HepG2 (cell line): ENCODE results near the gene NOX3. TPM values are rescaled to one million over a fixed set of nuclear protein-coding genes. Genes with fewer than 3 reads are reported as not detected.

Experiments used
- ARNTL ChIP-seq: sonication (generic); formaldehyde crosslinking; IDR thresholded peaks from 2 replicates; pipeline ENCODE4 v1.4.0; 2020; ENCODE audit warnings: mild to moderate bottlenecking, missing genetic modification reagents
- ATM ChIP-seq: fragments of 450-650 bp; IDR thresholded peaks from 2 replicates; pipeline ENCODE4 v1.7.1; 2017; ENCODE audit warnings: mild to moderate bottlenecking, borderline replicate concordance
- MBNL3 ChIP-seq: fragments of 250-450 bp; sonication (Bioruptor Pico); conservative IDR thresholded peaks from 2 replicates; pipeline ENCODE4 v1.8.0; 2022; ENCODE audit warnings: mild to moderate bottlenecking, inconsistent platforms
- MXI1 ChIP-seq: IDR thresholded peaks from 3 replicates; pipeline ENCODE4 v1.6.1; 2012; ENCODE audit warnings: low read depth, low read length, inconsistent platforms, borderline replicate concordance
- NCOA2 ChIP-seq: sonication (generic); formaldehyde crosslinking; IDR thresholded peaks from 2 replicates; pipeline ENCODE4 v1.8.0; 2022; ENCODE audit warnings: inconsistent platforms
- NFKBIZ ChIP-seq: IDR thresholded peaks from 2 replicates; pipeline ENCODE4 v1.6.1; 2018; ENCODE audit warnings: missing genetic modification reagents, missing compliant biosample characterization
- PCBP1 ChIP-seq: fragments of 200-400 bp; formaldehyde crosslinking; IDR thresholded peaks from 2 replicates; pipeline ENCODE4 v1.6.1; 2017; ENCODE audit warnings: mild to moderate bottlenecking, low read depth, low read length, borderline replicate concordance
- SIN3B ChIP-seq: fragments of 150-350 bp; IDR thresholded peaks from 2 replicates; pipeline ENCODE4 v1.6.1; 2014; ENCODE audit warnings: low read length
- SMAD1 ChIP-seq: sonication (generic); formaldehyde crosslinking; IDR thresholded peaks from 2 replicates; pipeline ENCODE4 v1.4.0; 2020; ENCODE audit warnings: missing genetic modification reagents, low read depth, mild to moderate bottlenecking, borderline replicate concordance
- SRSF1 ChIP-seq: fragments of 200-400 bp; formaldehyde crosslinking; optimal IDR thresholded peaks from 2 replicates; pipeline ENCODE3; 2017; ENCODE audit warnings: mild to moderate bottlenecking, low read depth, low read length, moderate library complexity
- XBP1 ChIP-seq: sonication (generic); formaldehyde crosslinking; IDR thresholded peaks from 2 replicates; pipeline ENCODE4 v1.5.0; 2020; ENCODE audit warnings: missing genetic modification reagents
- ZNF547 ChIP-seq: sonication (generic); formaldehyde crosslinking; IDR thresholded peaks from 2 replicates; pipeline ENCODE4 v1.5.1; 2020; ENCODE audit warnings: mild to moderate bottlenecking, missing genetic modification reagents
- ZNF670 ChIP-seq: sonication (generic); formaldehyde crosslinking; IDR thresholded peaks from 2 replicates; pipeline ENCODE4 v1.8.0; 2022; ENCODE audit warnings: mild to moderate bottlenecking, missing genetic modification reagents, borderline replicate concordance
- polyA plus RNA-seq, 8 experiments: library from polyadenylated mRNA; depleted of rRNA in 3 of 8; stranded (reverse) in 7 of 8; unstranded in 1 of 8; fragments of >200 nt; fragmentation: Illumina TruSeq in 4 of 8; extraction: Trizol in 4 of 8; gene quantifications; 2 replicates each; pipeline versions ENCODE4 v1.2.1 to v1.2.3, GENCODE V29; 2011 to 2016; ENCODE audit warnings: low read depth in 4 of 8, missing spikeins in 1 of 8, mixed read lengths in 1 of 8; ENCODE audit not compliant: insufficient read depth in 1 of 8
- total RNA-seq, 5 experiments: library from RNA; depleted of rRNA; stranded (reverse); fragments of >200 nt; fragmentation: Illumina TruSeq; extraction: Trizol; gene quantifications; 2 replicates each; pipeline ENCODE4 v1.2.3, GENCODE V29; 2016; ENCODE audit warnings: low read depth in 1 of 5
- TF ChIP-seq, protein P1 (sequence below): sonication (generic); formaldehyde crosslinking; IDR thresholded peaks from 2 replicates; pipeline ENCODE4 v1.5.0; 2020; ENCODE audit warnings: mild to moderate bottlenecking, missing genetic modification reagents, borderline replicate concordance
- TF ChIP-seq, protein P2 (sequence below): sonication (generic); formaldehyde crosslinking; IDR thresholded peaks from 2 replicates; pipeline ENCODE4 v1.5.0; 2020; ENCODE audit warnings: missing genetic modification reagents
- TF ChIP-seq, protein P3 (sequence below): sonication (generic); formaldehyde crosslinking; IDR thresholded peaks from 2 replicates; pipeline ENCODE4 v1.4.0; 2020; ENCODE audit warnings: missing genetic modification reagents, borderline replicate concordance
- TF ChIP-seq, protein P4 (sequence below): sonication (generic); formaldehyde crosslinking; conservative IDR thresholded peaks from 2 replicates; pipeline ENCODE4 v1.4.0; 2020; ENCODE audit warnings: missing genetic modification reagents

Gene NOX3
- total and polyA plus RNA-seq, 2 of the 13 experiments (the other 11 are each of a cell fraction or from before 2014, with no cell fraction given), result 0.09 to 0.18 TPM

DNA sequence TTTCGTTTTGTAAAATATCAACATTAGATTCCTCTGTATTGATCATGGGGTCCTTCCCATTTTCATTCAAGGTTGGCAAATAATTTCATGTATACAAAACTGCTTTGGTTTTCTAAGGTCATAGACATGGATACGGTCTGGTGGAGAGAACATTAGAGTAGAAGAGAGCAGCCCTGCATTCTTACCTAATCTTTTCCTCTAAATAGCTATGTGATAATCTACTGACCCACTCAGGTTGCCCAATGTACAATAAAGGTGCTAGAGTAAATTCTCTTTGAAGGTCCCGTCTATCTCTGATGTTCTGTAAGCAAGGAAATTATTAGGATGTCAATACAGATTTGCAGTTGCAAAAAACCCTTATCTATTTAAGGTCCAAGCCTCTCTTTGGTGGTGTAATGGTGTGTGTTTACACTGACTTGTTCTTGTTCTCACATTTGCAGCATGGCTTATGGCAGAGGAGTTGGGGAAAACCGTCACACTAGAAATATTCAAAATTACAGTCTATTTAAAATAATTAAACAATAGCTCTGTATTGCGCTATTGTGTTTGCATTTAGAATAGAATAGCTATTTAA lies 31.2 kb upstream of the NOX3 start (continued):
- TF ChIP-seq, protein P1, sequence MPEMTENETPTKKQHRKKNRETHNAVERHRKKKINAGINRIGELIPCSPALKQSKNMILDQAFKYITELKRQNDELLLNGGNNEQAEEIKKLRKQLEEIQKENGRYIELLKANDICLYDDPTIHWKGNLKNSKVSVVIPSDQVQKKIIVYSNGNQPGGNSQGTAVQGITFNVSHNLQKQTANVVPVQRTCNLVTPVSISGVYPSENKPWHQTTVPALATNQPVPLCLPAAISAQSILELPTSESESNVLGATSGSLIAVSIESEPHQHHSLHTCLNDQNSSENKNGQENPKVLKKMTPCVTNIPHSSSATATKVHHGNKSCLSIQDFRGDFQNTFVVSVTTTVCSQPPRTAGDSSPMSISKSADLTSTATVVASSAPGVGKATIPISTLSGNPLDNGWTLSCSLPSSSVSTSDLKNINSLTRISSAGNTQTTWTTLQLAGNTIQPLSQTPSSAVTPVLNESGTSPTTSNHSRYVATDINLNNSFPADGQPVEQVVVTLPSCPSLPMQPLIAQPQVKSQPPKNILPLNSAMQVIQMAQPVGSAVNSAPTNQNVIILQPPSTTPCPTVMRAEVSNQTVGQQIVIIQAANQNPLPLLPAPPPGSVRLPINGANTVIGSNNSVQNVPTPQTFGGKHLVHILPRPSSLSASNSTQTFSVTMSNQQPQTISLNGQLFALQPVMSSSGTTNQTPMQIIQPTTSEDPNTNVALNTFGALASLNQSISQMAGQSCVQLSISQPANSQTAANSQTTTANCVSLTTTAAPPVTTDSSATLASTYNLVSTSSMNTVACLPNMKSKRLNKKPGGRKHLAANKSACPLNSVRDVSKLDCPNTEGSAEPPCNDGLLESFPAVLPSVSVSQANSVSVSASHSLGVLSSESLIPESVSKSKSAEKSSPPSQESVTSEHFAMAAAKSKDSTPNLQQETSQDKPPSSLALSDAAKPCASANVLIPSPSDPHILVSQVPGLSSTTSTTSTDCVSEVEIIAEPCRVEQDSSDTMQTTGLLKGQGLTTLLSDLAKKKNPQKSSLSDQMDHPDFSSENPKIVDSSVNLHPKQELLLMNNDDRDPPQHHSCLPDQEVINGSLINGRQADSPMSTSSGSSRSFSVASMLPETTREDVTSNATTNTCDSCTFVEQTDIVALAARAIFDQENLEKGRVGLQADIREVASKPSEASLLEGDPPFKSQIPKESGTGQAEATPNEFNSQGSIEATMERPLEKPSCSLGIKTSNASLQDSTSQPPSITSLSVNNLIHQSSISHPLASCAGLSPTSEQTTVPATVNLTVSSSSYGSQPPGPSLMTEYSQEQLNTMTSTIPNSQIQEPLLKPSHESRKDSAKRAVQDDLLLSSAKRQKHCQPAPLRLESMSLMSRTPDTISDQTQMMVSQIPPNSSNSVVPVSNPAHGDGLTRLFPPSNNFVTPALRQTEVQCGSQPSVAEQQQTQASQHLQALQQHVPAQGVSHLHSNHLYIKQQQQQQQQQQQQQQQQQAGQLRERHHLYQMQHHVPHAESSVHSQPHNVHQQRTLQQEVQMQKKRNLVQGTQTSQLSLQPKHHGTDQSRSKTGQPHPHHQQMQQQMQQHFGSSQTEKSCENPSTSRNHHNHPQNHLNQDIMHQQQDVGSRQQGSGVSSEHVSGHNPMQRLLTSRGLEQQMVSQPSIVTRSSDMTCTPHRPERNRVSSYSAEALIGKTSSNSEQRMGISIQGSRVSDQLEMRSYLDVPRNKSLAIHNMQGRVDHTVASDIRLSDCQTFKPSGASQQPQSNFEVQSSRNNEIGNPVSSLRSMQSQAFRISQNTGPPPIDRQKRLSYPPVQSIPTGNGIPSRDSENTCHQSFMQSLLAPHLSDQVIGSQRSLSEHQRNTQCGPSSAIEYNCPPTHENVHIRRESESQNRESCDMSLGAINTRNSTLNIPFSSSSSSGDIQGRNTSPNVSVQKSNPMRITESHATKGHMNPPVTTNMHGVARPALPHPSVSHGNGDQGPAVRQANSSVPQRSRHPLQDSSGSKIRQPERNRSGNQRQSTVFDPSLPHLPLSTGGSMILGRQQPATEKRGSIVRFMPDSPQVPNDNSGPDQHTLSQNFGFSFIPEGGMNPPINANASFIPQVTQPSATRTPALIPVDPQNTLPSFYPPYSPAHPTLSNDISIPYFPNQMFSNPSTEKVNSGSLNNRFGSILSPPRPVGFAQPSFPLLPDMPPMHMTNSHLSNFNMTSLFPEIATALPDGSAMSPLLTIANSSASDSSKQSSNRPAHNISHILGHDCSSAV (CRISPR knock-in tag), result no peak
- TF ChIP-seq SRSF1 (no peak), SIN3B (no peak), XBP1 (CRISPR knock-in tag) (peak; percentile 81; the same call in 1 of the 2 replicates), MBNL3 (CRISPR knock-in tag) (no peak), ATM (no peak; the same call in 1 of the 2 replicates), SMAD1 (CRISPR knock-in tag) (no peak), ARNTL (CRISPR knock-in tag) (peak; percentile 95), NFKBIZ (CRISPR knock-in tag) (peak; percentile 98), PCBP1 (no peak), MXI1 (no peak), NCOA2 (CRISPR knock-in tag) (peak; percentile 100), ZNF670 (CRISPR knock-in tag) (no peak), ZNF547 (CRISPR knock-in tag) (no peak)
- TF ChIP-seq, protein P2, sequence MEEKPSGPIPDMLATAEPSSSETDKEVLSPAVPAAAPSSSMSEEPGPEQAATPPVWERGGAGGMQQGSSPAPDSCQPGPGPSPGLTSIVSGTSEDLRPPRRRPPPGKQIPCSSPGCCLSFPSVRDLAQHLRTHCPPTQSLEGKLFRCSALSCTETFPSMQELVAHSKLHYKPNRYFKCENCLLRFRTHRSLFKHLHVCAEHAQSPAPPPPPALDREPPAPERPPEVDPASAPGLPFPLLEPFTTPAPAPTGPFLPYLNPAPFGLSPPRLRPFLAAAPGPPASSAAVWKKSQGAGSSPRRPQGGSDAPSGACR, result peak; percentile 92
- TF ChIP-seq, protein P3, sequence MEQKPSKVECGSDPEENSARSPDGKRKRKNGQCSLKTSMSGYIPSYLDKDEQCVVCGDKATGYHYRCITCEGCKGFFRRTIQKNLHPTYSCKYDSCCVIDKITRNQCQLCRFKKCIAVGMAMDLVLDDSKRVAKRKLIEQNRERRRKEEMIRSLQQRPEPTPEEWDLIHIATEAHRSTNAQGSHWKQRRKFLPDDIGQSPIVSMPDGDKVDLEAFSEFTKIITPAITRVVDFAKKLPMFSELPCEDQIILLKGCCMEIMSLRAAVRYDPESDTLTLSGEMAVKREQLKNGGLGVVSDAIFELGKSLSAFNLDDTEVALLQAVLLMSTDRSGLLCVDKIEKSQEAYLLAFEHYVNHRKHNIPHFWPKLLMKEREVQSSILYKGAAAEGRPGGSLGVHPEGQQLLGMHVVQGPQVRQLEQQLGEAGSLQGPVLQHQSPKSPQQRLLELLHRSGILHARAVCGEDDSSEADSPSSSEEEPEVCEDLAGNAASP (CRISPR knock-in tag), result peak; percentile 98
- TF ChIP-seq, protein P4, sequence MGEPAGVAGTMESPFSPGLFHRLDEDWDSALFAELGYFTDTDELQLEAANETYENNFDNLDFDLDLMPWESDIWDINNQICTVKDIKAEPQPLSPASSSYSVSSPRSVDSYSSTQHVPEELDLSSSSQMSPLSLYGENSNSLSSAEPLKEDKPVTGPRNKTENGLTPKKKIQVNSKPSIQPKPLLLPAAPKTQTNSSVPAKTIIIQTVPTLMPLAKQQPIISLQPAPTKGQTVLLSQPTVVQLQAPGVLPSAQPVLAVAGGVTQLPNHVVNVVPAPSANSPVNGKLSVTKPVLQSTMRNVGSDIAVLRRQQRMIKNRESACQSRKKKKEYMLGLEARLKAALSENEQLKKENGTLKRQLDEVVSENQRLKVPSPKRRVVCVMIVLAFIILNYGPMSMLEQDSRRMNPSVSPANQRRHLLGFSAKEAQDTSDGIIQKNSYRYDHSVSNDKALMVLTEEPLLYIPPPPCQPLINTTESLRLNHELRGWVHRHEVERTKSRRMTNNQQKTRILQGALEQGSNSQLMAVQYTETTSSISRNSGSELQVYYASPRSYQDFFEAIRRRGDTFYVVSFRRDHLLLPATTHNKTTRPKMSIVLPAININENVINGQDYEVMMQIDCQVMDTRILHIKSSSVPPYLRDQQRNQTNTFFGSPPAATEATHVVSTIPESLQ, result no peak; the same call in 1 of the 2 replicates
